ENCODE results near the gene DNAJB9.

DNA sequence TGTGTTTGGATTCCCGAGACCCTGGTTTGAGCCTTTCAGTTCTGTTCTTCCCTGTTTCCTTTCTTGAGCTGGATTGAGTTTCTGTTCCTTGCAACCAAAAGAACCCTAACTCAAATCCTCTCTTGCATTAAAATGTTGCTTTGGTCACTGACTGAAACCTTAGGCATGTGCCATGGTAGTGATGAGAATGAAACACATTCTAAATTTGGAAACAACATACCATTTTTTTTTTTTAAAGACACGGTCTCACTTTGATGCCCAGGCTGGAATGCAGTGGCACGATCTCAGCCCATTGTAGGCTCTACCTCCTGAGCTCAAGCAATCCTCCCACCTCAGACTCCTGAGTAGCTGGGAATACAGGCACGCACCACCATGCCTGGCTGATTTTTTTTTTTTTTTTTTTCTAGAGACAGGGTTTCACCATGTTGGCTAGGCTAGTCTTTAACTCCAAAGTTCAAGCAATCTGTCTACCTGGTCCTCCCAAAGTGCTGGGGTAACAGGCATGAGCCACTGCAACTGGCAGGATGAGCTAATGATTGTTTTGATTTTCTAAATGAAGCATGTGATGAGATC lies 8.5 kb upstream of the DNAJB9 start:
- TF ChIP-seq POLR2A (IDR thresholded peaks at IDR 0.05; ENCODE audit: low read length) (no peak), GATA1 (IDR thresholded peaks at IDR 0.05; ENCODE audit: low read depth, low read length) (no peak)

Measured in erythroblast (primary cell).